GM12878 (cell line): ENCODE data around the gene C1orf146. TPM values are rescaled to one million over a fixed set of nuclear protein-coding genes. Genes with fewer than 3 reads are reported as not detected.

Experiments
- ATAC-seq: fragments of 200-7000 bp; cut with Tn5 transposase; 3 replicates; pipeline ENCODE4 v1.9.1; 2020; ENCODE audit warnings: mild to moderate bottlenecking, moderate library complexity
- BruUV-seq: library from RNA; stranded (reverse); fragments of 400-500 nt; replicated peaks from 2 replicates; lab custom pipeline; 2021; lab: Mats Ljungman, UMichigan
- CTCF ChIA-PET: fragments of 300-600 bp; sonication (Branson Sonifier 250); formaldehyde crosslinking; extraction: SDS; loops from one replicate; lab custom pipeline; 2021; ENCODE audit warnings: inconsistent platforms; lab: Yijun Ruan, JAX
- POLR2A ChIA-PET: fragments of 350-600 bp; formaldehyde crosslinking; extraction: SDS; loops from one replicate; lab custom pipeline; 2021; ENCODE audit warnings: inconsistent platforms; lab: Charles Lee
- RAD21 ChIA-PET: fragments of 300-600 bp; sonication (Branson Sonifier 250); formaldehyde crosslinking; loops from one replicate; lab custom pipeline; 2023; ENCODE audit warnings: antibody characterized with exemption; ENCODE audit not compliant: unreplicated experiment; lab: Charles Lee
- SMC1A ChIA-PET: fragments of 300-600 bp; sonication (Branson Sonifier 250); formaldehyde crosslinking; loops from one replicate; lab custom pipeline; 2023; ENCODE audit not compliant: unreplicated experiment, uncharacterized antibody; lab: Charles Lee
- DNase-seq: peaks from one replicate; pipeline ENCODE4 v3.0.0-alpha.2; 2011; ENCODE audit warnings: low read depth, low spot score
- FAIRE-seq: peaks from 3 replicates; lab custom pipeline; 2011; peaks lifted over from hg19 to GRCh38; lab: Jason Lieb, UNC
- H2AFZ ChIP-seq: 2 replicates; pipeline ENCODE4 v1.6.0; 2011; ENCODE audit warnings: low read depth, low read length, control low read depth; ENCODE audit not compliant: control insufficient read depth
- H3K27ac ChIP-seq: 2 replicates; pipeline ENCODE4 v1.5.1; 2011; ENCODE audit warnings: control low read depth; ENCODE audit not compliant: control insufficient read depth, insufficient read depth
- H3K27me3 ChIP-seq, 2 experiments: replicated peaks in 1 of 2; 2 replicates each; pipeline versions ENCODE4 v1.6.0 to v1.6.1; 2011; ENCODE audit warnings: low read length in 1 of 2; ENCODE audit not compliant: control insufficient read depth in 2 of 2, insufficient read depth in 2 of 2
- H3K36me3 ChIP-seq, 2 experiments: 2 replicates each; pipeline ENCODE4 v1.5.1; 2011; ENCODE audit warnings: low read length in 1 of 2; ENCODE audit not compliant: control insufficient read depth in 2 of 2, insufficient read depth in 2 of 2
- H3K4me1 ChIP-seq: 2 replicates; pipeline ENCODE4 v1.6.1; 2011; ENCODE audit warnings: mild to moderate bottlenecking, low read length, moderate library complexity, mixed read lengths; ENCODE audit not compliant: control insufficient read depth, insufficient read depth
- H3K4me2 ChIP-seq: 2 replicates; pipeline ENCODE4 v1.6.0; 2011; ENCODE audit warnings: control low read depth; ENCODE audit not compliant: control insufficient read depth, insufficient read depth
- H3K4me3 ChIP-seq: fragments of 200-600 bp; sonication (generic); 2 replicates; pipeline ENCODE4 v1.5.1; 2016
- H3K79me2 ChIP-seq: 2 replicates; pipeline ENCODE4 v1.6.0; 2011; ENCODE audit warnings: low read length; ENCODE audit not compliant: control insufficient read depth, insufficient read depth
- H3K9ac ChIP-seq: 2 replicates; pipeline ENCODE4 v1.8.0; 2011; ENCODE audit warnings: low read length, control low read depth, mixed read lengths; ENCODE audit not compliant: control insufficient read depth, insufficient read depth
- H3K9me3 ChIP-seq: replicated peaks from 3 replicates; pipeline ENCODE4 v1.5.1; 2011; ENCODE audit warnings: mild to moderate bottlenecking, low read length; ENCODE audit not compliant: control insufficient read depth, insufficient read depth
- H4K20me1 ChIP-seq: 2 replicates; pipeline ENCODE4 v1.6.0; 2011; ENCODE audit not compliant: control insufficient read depth, insufficient read depth
- BACH1 ChIP-seq: fragments of 450-650 bp; IDR thresholded peaks from 2 replicates; pipeline ENCODE4 v1.6.1; 2017; ENCODE audit warnings: mild to moderate bottlenecking, borderline replicate concordance
- DPF2 ChIP-seq: fragments of 450-650 bp; IDR thresholded peaks from 2 replicates; pipeline ENCODE4 v1.6.1; 2017; ENCODE audit warnings: mild to moderate bottlenecking
- GABPA ChIP-seq: IDR thresholded peaks from 2 replicates; pipeline ENCODE4 v1.6.1; 2014; ENCODE audit warnings: antibody characterized with exemption, low read depth, mild to moderate bottlenecking, inconsistent platforms
- MYC ChIP-seq: IDR thresholded peaks from 2 replicates; pipeline ENCODE4 v1.6.1; 2011; ENCODE audit warnings: mild to moderate bottlenecking, low read length, moderate library complexity, inconsistent platforms; ENCODE audit not compliant: insufficient read depth, insufficient replicate concordance, insufficient read length, severe bottlenecking
- NRF1 ChIP-seq: conservative IDR thresholded peaks from 2 replicates; pipeline ENCODE4 v1.6.1; 2011; ENCODE audit warnings: mild to moderate bottlenecking, low read depth, low read length, improper control_type of control experiment
- SREBF1 ChIP-seq: IDR thresholded peaks from 2 replicates; pipeline ENCODE4 v1.6.1; 2012; ENCODE audit warnings: mild to moderate bottlenecking, low read length
- YBX1 ChIP-seq: fragments of 450-650 bp; IDR thresholded peaks from 2 replicates; pipeline ENCODE4 v1.6.1; 2016; ENCODE audit warnings: antibody characterized with exemption
- ZNF274 ChIP-seq: IDR thresholded peaks from one replicate; pipeline ENCODE4 v1.8.0; 2011; ENCODE audit not compliant: insufficient read length, insufficient read depth
- ZZZ3 ChIP-seq: IDR thresholded peaks from 2 replicates; pipeline ENCODE4 v1.6.1; 2011; ENCODE audit warnings: low read depth; ENCODE audit not compliant: control insufficient read depth, insufficient read length
- WGBS: methylation state at CpG from one replicate; pipeline ENCODE4 v1.1.6; 2016; ENCODE audit warnings: low lambda C conversion rate; ENCODE audit not compliant: insufficient replicate concordance, insufficient coverage; ENCODE audit errors: missing lambda C conversion rate; 5-methylcytosine and 5-hydroxymethylcytosine counted together
- in situ Hi-C: fragments of 300-500 bp; cut with MboI; formaldehyde crosslinking; loops from 9 replicates; pipeline ENCODE4 v1.14.3; 2018; ENCODE audit warnings: mixed read lengths
- intact Hi-C: fragments of 100-400 bp; cut with micrococcal nuclease; formaldehyde crosslinking; loops from one replicate; pipeline ENCODE4 v1.14.2; 2022; ENCODE audit not compliant: unreplicated experiment
- polyA plus RNA-seq, 11 experiments: library from polyadenylated mRNA; depleted of rRNA in 4 of 11; unstranded in 6 of 11; stranded (reverse) in 5 of 11; fragments of >200 nt; fragmentation: Nextera tagmentation in 4 of 11; fragmentation: Illumina TruSeq in 1 of 11; extraction: Ambion mirVana in 4 of 11; extraction: Trizol in 1 of 11; gene quantifications; 1 replicate in 1 of 11; 2 replicates in 10 of 11; pipeline versions ENCODE4 v1.2.1 to v1.2.3, GENCODE V29; 2011 to 2016; ENCODE audit warnings: inconsistent platforms in 2 of 11, missing spikeins in 2 of 11, low read depth in 1 of 11
- total RNA-seq, 4 experiments: library from RNA; depleted of rRNA in 3 of 4; stranded (reverse); fragments of >200 nt in 3 of 4; fragmentation: Illumina TruSeq in 1 of 4; extraction: Trizol in 1 of 4; gene quantifications; 2 replicates each; pipeline versions ENCODE4 v1.2.1 to v1.2.3, GENCODE V29; 2013 to 2021
- TF ChIP-seq, protein P1 (sequence below): fragments of 450-650 bp; IDR thresholded peaks from 2 replicates; pipeline ENCODE4 v1.6.1; 2017; ENCODE audit warnings: low read depth, mild to moderate bottlenecking, moderate library complexity
- TF ChIP-seq, protein P2 (sequence below), 3 experiments: IDR thresholded peaks in 2 of 3; conservative IDR thresholded peaks in 1 of 3; 2 replicates each; pipeline ENCODE4 v1.5.1; 2011; ENCODE audit warnings: low read depth in 3 of 3, low read length in 3 of 3, mild to moderate bottlenecking in 3 of 3, control low read depth in 2 of 3, moderate library complexity in 2 of 3, inconsistent platforms in 1 of 3, mixed read lengths in 1 of 3; ENCODE audit not compliant: control insufficient read depth in 2 of 3, insufficient read depth in 1 of 3; ENCODE audit errors: extremely low read depth in 1 of 3
- TF ChIP-seq, protein P3 (sequence below): fragments of 450-650 bp; formaldehyde crosslinking; IDR thresholded peaks from 2 replicates; pipeline ENCODE4 v1.4.0; 2022; ENCODE audit warnings: mild to moderate bottlenecking, moderate library complexity

Gene C1orf146
- total and polyA plus RNA-seq, 10 of the 15 experiments (the other 5 are each of a cell fraction or from before 2014, with no cell fraction given) = not detected

DNA sequence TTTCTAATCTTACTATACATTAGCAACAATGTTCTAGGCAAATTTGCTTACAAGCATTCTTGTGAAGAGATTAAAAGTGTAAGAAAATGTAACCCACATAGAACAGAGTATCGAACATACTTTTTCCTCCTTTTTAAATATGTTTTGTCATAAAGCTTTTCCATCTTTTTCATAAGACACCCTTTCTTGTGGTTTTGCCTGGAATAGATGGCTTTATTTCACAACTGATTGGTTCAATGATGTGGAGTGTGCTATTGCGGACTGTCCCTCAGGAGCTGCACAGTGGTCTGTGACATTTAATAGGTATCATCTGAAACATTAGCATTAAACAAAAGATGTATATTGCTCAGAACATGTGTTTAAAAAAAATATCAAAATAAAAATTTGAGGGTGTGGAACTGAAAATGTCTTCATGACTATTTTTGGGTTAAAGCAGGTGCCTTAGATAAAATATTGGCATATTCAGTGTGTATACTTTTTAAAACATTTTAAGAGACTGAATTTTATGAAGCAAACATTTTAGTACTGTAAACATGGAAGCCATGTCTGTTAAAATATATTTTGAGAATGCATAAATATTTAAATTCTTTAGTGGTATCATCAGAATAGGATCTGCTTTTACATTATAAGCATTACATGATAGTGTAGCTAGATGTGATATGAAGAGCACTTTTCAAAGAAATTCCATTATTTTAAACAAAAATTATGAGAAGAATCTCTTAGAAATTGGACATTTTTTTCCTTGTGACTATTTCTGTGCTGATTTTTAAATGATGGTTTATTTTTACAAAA lies 48.3 kb upstream of the C1orf146 start:
- RAD21 ChIA-PET = no interaction called here

More for the DNA sequence above, 48.3 kb upstream of the C1orf146 start:
- Histone ChIP-seq H3K27me3 (no peaks in the 10 kb centered on the region), H3K4me2 (no peak overlapping the region), H3K9me3 (no peaks in the 10 kb centered on the region), H3K36me3 (no peaks in the 10 kb centered on the region), H4K20me1 (no peaks in the 10 kb centered on the region), H3K79me2 (no peaks in the 10 kb centered on the region), H3K27ac (no peak overlapping the region), H3K9ac (no peak overlapping the region), H2AFZ (no peak overlapping the region), H3K4me1 (no peaks in the 10 kb centered on the region), H3K4me3 (no peak overlapping the region)
- FAIRE-seq (no peak), ATAC-seq (no peak), DNase-seq (no peak)
- ChIA-PET CTCF (interaction anchor here (0.9 to 1.1 kb wide), 2 partner anchors 9 to 22 kb away, joined by 3 read pairs; no protein-coding TSS in a partner anchor), SMC1A (interaction anchor here (1.0 to 1.2 kb wide), 2 partner anchors 9 to 42 kb away, joined by 3 to 5 read pairs; no protein-coding TSS in a partner anchor), POLR2A (no interaction called here)
- intact Hi-C loops (no loop called here), in situ Hi-C loops (no loop called here)
- 86% methylated on average over 2 of the region's 2 CpGs for WGBS
- no TSS peak for BruUV-seq
- TF ChIP-seq YBX1 (no peak), ZZZ3 (no peak), DPF2 (no peak), GABPA (no peak), SREBF1 (no peak), MYC (no peak), BACH1 (no peak), NRF1 (no peak), ZNF274 (no peak)
- TF ChIP-seq, protein P1, sequence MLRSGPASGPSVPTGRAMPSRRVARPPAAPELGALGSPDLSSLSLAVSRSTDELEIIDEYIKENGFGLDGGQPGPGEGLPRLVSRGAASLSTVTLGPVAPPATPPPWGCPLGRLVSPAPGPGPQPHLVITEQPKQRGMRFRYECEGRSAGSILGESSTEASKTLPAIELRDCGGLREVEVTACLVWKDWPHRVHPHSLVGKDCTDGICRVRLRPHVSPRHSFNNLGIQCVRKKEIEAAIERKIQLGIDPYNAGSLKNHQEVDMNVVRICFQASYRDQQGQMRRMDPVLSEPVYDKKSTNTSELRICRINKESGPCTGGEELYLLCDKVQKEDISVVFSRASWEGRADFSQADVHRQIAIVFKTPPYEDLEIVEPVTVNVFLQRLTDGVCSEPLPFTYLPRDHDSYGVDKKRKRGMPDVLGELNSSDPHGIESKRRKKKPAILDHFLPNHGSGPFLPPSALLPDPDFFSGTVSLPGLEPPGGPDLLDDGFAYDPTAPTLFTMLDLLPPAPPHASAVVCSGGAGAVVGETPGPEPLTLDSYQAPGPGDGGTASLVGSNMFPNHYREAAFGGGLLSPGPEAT = no peak
- TF ChIP-seq, protein P2, sequence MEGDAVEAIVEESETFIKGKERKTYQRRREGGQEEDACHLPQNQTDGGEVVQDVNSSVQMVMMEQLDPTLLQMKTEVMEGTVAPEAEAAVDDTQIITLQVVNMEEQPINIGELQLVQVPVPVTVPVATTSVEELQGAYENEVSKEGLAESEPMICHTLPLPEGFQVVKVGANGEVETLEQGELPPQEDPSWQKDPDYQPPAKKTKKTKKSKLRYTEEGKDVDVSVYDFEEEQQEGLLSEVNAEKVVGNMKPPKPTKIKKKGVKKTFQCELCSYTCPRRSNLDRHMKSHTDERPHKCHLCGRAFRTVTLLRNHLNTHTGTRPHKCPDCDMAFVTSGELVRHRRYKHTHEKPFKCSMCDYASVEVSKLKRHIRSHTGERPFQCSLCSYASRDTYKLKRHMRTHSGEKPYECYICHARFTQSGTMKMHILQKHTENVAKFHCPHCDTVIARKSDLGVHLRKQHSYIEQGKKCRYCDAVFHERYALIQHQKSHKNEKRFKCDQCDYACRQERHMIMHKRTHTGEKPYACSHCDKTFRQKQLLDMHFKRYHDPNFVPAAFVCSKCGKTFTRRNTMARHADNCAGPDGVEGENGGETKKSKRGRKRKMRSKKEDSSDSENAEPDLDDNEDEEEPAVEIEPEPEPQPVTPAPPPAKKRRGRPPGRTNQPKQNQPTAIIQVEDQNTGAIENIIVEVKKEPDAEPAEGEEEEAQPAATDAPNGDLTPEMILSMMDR (IDR thresholded peaks at IDR 0.05 in 2 of 3, conservative IDR thresholded peaks at IDR 0.05 in 1 of 3; ENCODE audit: control insufficient read depth in 2 of 3, extremely low read depth in 1 of 3, insufficient read depth in 1 of 3, low read depth in 3 of 3, low read length in 3 of 3) = no peak
- TF ChIP-seq, protein P3, sequence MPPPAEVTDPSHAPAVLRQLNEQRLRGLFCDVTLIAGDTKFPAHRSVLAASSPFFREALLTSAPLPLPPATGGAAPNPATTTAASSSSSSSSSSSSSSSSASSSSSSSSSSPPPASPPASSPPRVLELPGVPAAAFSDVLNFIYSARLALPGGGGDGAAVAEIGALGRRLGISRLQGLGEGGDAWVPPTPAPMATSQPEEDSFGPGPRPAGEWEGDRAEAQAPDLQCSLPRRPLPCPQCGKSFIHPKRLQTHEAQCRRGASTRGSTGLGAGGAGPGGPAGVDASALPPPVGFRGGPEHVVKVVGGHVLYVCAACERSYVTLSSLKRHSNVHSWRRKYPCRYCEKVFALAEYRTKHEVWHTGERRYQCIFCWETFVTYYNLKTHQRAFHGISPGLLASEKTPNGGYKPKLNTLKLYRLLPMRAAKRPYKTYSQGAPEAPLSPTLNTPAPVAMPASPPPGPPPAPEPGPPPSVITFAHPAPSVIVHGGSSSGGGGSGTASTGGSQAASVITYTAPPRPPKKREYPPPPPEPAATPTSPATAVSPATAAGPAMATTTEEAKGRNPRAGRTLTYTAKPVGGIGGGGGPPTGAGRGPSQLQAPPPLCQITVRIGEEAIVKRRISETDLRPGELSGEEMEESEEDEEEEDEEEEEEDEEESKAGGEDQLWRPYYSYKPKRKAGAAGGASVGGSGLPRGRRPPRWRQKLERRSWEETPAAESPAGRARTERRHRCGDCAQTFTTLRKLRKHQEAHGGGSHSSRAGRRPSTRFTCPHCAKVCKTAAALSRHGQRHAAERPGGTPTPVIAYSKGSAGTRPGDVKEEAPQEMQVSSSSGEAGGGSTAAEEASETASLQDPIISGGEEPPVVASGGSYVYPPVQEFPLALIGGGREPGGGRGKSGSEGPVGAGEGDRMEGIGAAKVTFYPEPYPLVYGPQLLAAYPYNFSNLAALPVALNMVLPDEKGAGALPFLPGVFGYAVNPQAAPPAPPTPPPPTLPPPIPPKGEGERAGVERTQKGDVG = no peak
